ENCODE data around the gene MPO.
A peak's percentile ranks its signal among the peaks of the same experiment; 100 is the strongest.

Gene MPO

DNA sequence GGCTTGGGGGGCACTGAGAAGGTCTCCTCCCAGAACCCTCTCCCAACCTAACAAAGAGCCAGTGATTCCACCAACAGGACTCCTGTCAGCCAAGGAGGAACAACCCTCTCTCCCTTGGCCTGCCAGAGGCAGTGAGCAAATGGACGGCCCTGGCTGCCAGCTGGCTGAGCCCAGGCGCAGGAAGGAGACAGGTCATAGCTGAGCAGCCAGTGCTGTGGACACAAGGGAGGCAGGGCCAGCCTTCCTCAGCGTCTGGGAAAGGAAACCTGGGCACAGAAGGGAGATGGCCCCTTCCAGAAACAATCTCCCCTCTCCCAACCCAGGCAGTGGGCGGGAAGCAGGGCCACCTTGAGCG lies 2.1 kb downstream of the MPO start:
- no peak for DNase-seq

DNA sequence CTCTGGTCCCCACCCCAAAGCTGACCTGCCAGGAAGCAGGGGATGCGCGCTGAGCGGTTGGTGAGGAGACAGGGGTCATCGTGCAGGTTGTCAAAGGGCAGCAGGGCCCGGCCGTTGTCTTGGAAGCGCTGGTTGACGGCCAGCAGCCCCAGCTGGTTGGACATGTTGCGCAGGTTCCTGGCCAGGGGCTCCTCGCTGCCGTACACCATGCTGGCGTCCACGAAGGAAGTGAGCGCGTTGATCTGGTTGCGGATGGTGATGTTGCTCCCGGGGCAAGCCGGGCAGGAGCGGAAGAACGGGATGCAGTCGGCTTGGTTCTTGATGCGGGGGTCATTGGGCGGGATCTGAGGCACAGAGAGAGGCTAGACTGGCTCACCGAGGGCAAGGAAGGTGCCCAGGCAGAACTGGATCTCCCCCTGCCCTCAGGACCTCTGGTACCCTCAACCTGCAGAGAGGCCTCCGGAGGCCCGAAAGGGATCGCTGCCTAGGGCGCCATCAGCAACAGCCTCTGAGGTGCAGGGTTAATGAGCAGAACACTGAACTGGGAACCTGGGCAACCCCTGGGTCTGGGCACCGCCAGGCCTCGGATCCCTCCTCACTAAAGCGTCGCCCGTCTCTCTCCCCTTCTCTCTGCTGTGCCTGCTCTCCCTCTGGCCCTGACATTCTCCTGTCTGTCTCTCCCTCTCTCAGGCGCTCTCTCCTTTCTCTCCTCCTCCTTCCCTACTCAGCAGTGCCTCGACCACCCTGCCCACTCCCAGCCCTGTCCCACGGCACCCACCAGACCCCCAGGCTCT lies 2.7 kb downstream of the MPO start:
- DNase-seq = no peak

DNA sequence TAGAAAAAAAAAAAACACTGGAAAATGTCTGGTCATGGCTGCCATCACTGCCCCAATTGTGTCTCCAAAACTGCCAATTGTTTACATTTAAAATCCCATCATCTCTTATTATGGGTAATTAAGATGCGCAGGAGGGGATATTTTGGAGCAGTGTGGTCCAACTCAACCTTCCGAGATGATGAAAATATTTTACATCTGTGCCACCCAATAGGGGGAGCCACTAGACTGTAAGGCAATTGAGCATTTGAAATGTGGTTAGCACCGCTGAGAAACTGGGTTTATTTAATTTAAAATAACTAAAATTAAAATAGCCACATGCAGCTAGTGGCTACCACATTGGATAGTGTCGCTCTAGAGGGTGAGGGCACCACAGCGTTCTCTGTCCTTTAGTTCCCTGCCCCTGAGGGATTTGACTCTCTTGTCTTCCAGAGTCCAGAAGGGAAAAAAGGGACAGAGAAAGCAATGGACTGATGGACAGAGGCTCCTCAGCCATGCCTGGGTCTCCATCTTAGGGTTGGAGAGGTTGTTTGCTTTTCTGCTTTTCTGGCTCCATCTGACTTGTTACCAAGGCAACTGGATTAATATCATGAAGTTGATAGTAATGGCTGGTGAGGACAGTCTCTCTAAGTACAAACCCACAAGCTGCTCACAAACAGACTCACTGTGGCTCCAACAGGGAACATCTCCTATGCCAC lies 3.5 kb downstream of the MPO start:
- peak; percentile 13 for DNase-seq

DNA sequence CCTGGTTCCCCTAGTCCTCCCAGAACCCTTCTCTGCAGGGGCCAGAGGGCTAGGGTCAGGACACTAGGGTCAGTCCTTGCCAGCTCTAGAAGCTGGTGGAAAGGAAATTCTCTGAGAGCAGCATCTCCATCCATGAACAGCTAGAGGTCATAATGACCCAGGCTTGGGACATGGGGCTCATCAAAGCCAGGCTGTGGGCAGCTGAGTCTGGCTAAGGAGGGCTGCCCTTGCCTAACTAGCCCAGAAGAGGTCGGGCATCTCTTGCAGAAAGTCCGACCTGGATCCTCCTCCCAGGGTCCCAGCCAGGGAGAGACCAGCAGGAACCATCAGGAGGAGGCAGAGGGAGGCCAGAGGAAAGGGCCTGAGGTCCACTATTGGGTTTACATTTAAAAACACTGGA lies 4.3 kb downstream of the MPO start:
- DNase-seq = no peak

DNA sequence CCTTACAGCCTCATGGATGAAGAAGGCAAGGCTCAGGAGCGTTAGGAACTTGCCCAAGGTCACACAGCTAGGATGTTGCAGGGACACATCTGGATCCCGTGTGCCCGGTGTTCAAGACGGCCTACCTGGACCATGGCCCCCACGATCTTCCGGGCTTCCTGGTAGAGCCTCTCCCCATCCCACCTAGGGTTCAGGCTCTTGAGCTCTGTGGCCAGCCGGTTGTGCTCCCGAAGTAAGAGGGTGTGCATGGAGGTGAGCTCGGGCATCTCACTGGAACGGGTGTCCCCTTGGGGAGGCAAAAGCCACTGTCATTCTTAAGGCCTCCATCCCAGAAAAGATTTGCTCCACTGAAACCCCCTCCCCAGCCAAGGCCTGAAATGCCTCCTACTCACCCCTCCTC lies 5.3 kb downstream of the MPO start:
- no peak for DNase-seq

DNA sequence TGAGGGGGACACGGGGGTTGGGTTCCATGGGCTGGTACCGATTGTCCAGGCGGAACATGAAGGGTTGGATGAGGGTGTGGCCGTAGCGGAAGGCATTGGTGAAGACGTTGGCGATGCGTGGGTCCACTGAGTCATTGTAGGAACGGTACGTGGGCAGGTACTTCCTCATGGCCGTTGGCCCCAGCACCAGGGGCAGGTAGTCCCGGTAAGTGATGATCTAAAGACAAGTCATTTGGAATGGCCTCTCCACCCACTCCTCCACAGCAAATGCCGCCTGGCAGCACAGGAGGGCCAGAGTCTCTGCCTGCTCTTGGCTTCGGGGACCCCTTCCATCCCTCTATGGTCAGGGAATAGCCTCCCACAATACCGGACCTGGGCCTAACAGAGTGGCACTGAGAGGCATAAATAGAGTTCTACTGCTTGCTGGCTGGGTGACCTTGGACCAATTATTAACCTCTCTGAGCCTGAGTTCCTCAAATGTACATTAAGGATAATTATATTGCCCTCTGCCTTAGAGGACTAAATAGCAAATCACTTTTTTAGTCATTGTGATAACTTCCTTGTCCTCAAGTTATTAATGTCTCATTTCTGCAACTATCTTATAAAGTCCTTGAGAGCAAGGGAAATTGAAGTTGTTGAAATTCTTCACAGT lies 7.2 kb downstream of the MPO start:
- no peak for DNase-seq

DNA sequence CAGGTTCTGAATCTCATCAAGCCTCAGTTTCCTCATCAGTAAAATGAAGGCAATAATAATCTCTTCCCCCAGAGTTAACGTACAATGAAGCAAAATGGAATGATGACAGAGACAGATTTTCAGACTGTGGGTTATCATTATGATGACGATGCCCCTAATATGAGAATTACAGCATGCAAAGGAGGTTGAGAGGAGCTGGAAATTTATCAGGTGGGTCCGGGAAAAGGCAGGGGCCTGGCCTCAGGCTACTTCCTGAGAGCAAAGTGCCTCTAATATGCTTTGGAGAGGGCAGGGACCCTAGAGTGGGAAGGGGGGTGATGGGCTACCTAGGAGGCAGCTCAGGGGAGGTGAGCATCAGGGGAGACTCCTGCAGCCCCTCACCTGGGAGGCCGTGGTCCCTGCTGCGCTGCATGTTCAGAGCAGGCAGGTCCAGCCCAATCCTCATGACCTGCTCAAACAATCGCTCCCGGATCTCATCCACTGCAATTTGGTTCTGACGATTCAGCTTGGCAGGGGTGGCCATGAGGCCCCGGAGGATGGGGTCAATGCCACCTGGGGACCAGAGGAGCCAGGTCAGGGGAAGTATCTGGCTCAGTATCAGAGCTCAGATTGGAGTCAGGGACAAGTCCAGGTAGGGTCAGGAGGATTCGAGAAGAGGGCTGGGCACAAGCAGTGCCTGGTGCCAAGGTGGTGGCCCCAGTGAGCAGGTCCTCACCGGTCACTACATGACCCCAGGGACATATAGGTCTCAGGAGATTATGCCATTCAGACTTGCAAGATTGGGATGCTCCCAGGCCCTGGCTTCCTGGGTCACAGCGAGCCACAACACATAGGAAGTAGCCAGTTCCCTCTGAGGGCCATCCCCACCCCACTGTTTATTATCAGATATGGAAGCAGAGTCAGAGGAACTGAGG lies 8.1 kb downstream of the MPO start:
- DNase-seq = no peak

DNA sequence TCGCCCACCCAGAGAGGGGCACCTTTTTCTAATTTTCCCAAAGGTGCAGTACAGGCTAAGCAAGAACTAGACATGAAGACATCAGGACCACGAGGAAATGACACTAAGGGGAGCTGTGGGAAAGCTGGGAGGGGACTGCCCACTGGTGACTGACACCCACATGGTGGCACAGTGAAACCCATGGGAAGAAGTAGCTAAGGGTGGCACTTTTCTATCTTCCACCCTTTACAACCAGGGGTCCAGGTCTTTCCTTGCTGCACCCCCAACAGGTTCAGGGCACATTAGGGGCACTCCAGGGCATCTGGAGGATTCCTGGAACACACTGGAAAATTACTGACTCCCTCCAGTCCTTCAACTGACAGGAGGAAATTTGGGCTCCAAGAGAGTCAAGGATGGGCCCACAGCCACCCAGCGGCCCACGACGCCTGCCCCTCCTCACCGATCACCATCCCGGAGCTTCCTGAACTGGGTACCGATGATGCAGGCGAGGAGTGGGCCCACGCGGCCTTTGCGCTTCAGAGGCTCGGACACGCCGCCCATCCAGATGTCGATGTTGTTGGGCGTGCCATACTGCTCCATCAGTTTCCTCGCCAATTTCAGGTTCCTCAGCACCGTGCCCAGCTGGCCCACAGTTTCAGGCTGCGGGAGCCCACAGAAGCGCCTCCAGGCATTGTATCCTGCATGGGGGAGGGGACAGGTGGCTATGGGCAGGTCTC lies 9.4 kb downstream of the MPO start:
- DNase-seq = no peak

DNA sequence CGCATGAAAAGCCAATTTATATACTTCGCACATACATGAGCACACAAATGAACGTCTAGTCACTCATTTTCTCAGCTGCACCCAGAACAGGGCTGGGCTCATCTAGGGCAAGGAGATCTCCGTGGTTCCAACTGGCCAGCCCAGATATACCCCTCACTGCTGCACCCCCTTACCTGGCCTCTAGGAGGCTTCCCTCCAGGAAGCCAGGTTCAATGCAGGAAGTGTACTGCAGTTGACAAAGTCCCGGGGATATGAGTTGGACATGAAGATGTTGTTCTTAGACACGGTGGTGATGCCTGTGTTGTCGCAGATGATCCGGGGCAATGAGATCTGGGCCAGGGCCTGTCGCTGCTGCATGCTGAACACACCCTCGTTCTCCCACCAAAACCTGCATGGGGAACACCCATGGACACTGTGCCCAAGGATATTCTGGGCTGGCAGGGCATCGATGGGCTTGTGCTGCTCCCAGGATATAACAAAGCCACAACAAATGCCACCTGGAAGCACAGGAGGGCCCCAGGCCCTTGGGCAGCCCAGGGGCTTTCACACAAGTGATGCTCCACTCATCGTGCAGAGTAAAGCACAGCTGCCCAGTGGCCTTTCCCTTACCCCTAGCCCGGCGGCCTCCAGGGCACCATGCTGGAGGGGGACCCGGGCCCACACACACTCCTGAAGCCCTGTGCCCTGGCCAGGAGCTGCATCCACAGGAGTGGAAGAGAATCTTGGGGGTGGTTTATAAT lies 10.1 kb downstream of the MPO start:
- DNase-seq = no peak

DNA sequence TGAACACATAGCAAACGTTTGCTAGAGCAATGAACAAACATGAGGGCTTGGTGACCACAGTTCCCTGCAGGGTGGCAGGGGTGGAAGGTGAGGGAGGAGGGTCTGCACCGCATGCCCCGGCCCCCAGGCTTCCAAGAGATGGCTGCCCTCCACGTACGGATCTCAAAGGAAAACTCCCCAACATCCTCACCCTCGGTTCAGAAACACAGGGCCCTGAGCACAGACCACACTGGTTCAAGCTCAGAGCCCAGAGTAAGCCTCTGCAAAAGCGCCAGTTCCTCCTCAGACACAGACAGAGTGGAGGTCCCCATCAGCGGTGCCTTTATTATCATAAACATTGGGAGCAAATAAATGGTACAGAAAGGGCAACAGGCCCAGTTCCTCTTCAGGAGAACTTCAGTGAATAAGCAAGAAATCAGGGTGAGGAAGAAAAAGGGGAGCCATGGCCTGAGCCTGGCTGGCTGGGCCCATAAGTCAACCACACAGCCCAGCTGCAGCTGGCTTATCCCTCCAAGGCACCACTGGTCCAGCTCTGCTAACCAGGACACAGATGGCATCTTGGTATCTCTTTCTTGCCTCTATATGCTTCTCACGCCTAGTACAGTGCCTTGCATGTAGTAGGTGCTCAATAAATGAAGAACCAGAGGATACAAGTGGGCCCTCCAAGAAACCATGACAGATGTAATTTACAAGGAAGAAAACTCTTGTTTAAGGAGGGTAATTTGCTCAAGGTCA lies 11.0 kb downstream of the MPO start:
- no peak for DNase-seq

DNA sequence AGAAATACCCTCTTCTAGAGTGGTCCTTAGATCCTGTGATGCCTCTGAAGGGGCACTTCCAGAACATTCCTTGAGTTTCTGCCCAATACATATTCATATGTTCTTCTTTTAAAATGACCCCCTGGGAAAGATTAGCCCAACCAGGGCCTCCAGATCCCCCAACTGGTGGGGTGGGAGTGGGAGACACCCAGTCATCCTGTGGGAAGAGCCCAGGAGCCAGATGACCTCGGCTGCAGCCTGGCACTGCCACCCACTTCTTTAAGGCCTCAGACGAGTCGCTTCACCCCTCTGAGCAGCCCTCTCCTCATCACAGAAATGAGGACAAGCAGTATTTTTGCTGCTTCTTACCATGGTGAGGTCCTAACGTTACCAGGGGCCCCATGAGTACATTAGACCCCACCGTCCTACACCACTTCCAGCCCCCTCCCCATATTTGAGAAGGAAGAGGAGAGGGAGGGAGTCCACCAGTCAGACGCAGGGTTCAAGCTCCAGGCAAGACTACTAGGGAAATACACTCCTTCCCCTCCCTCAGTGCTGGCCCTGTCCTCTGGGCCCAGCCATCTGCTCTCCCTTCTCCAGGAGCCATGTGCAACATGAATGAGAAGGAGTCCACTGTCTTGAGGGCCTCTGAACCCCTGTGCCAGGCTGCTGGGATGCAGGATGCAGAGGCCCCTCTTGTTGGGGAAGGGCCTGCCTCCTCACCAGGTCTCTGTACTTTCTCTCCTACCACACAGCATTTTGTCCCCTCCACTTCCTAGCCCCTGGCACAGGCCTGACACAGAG lies 11.8 kb downstream of the MPO start:
- no peak for DNase-seq

DNA sequence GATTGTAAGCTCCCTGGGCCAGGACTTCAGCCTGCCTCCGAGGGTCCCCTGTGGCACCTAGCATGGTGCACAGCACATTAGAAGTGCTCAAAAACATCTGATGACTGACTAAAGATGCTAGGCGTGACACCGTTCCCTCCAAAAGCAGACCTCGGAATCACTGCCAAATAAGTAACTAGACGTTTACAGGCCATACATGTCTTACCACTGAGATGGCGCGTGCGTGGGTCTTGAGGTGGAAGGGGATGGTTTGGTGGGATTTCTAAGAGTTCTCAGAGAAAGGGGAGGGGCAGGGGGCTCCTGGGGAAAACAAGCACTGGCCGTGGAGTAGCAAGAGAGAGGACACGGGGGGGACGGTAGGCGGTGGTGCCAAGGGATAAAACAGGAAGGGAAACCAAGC lies 12.4 kb downstream of the MPO start:
- DNase-seq = no peak

DNA sequence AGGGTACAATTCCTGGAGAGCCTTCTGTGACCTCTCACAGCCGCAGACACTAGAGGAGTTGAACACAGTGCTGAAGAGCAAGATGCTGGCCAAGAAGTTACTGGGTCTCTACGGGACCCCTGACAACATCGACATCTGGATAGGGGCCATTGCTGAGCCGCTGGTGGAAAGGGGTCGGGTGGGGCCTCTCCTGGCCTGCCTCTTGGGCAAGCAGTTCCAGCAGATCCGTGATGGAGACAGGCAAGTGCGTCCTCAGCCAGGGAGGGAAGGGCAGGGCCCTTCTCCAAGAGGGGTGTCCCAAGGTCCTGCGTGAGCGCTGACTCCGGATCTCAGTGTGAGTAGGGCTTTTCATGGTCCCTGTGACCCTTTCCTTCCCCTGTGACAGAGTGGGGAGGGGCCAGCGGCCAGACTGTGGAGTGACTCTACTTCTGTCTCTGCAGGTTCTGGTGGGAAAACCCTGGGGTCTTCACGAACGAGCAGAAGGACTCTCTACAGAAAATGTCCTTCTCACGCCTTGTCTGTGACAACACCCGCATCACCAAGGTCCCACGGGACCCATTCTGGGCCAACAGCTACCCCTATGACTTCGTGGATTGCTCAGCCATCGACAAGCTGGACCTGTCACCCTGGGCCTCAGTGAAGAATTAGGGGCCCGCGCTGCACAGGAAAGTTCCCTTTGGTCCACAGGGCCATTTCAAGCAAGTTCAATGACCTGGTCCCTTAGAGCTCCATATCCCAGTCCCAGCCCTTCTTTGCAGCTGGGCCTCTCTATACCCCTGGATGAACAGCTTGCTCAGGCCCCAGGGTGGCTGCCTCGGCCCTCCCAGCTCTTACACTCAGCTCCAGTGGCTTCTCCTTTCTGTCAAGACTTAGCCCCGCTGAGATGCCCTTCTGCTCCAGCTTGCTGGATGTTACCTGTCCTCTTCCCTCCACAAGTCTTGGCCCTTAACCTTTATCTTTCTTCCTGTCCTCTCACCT lies 13.1 kb downstream of the MPO start:
- DNase-seq = no peak

DNA sequence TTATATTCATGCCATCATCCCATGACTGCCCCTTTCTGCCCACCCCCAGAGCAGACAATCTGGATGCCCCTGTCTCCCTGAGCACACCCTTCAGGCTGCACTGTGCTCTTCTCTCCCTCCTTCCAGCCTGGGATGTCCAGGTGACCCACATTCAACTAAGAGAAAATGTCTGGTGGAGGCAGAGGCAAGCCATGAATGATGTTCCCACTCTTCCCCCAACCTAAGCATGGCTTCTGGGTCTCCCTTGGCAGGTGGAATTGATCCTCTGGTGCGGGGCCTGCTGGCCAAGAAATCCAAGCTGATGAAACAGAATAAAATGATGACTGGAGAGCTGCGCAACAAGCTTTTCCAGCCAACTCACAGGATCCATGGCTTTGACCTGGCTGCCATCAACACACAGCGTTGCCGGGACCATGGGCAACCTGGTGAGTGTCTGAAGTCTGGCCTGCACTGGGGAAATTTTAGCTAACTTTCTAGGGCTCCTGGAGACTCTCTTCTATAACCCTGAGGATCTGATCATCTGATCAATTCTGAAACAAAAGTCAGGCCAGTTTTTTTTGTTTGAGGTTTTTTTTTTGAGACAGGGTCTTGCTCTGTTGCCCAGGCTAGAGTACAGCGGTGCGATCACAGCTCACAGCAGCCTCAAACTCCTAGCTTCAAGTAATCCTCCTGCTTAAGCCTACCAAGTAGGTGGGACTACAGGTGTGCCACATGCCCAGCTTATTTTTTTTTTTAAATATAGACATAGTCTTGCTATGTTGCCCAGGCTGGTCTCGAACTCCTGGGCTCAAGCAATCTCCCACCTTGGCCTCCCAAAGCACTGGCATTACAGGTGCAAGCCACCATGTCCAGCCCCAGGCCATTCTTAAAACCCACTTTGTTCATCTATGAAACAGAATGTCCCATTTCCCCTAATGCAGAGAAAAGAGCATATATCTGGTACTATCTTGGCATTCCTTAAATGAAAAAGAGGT lies 14.5 kb downstream of the MPO start:
- no peak for DNase-seq

DNA sequence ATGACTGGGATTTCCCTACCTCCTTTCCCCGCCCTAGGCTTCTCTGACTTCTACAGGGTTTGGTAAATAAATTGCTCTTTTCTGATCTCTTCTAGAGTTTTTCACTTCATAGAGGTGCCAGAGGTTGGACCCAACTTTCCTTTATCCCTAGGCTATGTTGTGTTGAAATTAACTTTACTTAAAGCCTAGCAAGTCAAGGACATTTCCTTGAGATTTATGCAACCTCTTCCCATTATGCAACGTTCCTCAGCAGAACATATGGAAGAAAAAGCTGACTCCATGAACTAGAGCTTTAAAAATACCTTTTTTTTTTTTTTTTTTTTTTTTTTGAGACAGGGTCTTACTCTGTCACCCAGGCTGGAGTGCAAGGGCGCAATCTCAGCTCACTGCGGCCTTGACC lies 15.5 kb downstream of the MPO start:
- DNase-seq = no peak

DNA sequence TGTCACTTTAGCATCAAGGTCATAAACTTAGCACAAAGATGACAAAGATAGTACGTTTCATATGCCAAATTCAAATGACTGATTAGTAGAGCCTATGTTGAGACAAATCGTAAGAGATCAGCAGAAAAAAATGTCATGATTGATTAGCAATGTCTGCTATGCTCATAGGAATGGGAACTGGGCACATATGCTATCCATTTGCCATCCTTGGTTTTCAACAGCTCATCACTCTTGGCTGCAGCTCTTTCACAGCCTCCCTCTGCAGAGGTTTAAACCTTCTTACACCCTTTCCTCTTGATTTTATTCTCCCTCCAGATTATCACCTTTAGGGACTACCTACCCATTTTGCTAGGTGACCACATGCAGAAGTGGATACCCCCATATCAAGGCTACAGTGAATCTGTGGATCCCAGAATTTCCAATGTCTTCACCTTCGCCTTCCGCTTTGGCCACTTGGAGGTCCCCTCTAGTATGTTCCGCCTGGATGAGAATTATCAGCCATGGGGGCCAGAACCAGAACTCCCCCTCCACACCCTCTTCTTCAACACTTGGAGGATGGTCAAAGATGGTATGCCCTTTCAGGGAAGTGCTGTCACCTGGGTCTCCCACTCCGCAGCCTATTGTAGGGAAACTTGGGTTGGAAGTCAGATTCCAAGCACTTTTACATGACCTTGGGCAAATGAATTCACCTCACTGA lies 16.2 kb downstream of the MPO start:
- no peak for DNase-seq

DNA sequence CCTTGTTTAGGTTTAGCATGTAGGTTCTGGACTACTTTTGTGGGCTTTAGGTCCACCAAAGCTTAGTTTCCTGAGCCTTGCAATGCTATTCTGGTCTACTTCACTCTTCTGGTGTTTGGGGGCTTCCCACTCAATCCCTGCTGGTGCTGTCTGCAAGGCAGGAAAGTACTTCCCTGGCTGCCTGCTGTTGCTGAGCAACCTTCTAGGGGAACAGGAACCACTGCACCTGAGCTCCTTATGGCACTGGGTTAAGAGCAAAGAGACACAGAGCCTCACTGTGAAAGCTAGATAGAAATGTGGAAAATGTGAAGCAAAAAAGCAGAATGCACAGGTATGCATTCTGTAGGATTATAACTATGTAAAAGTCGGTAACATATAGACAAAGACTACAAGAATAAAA lies 17.0 kb downstream of the MPO start:
- peak; percentile 11 for DNase-seq
